ENCODE measurements around the gene HDAC4. TPM values are rescaled to one million over a fixed set of nuclear protein-coding genes. Genes with fewer than 3 reads are reported as not detected.

HDAC4 gene
- total and polyA plus RNA-seq, 4 donors, result 2.9 to 37.2 (median 4.4) TPM

GRCh38 chr2:239192456-239192855 lies 208.4 kb downstream of the HDAC4 start:
- peaks cover 0 to 25% (median 9%) of the 10 kb centered on the region in 4 donors for H3K36me3 ChIP-seq (ENCODE audit: control insufficient read depth in 4 of 4, insufficient read depth in 3 of 4, low read depth in 1 of 4, low read length in 3 of 4)
- no peak overlapping the region for H3K9ac ChIP-seq (ENCODE audit: low read depth in 1 of 2, low read length in 2 of 2)
- peaks cover 0 to 5% (median 0%) of the 10 kb centered on the region in 4 donors for H3K9me3 ChIP-seq (ENCODE audit: control insufficient read depth in 4 of 4, low read length in 3 of 4)
- H3K27ac ChIP-seq (ENCODE audit: low read depth in 1 of 2, low read length in 2 of 2), result no peak overlapping the region
- no peak for TF ChIP-seq FOXA2 (IDR thresholded peaks at IDR 0.05)
- TF ChIP-seq ZBTB33 (IDR thresholded peaks at IDR 0.05), result no peak
- TF ChIP-seq GABPA (IDR thresholded peaks at IDR 0.05 in 1 of 2, conservative IDR thresholded peaks at IDR 0.05 in 1 of 2), result no peak
- TF ChIP-seq RXRA (IDR thresholded peaks at IDR 0.05), result no peak
- no peak for TF ChIP-seq HNF4A (conservative IDR thresholded peaks at IDR 0.05)
- no peak for TF ChIP-seq RAD21 (IDR thresholded peaks at IDR 0.05)
- no peak for TF ChIP-seq ATF3 (IDR thresholded peaks at IDR 0.05)
- TF ChIP-seq NR2F2 (IDR thresholded peaks at IDR 0.05), result no peak
- no peak for TF ChIP-seq SP1 (IDR thresholded peaks at IDR 0.05)
- no peak for TF ChIP-seq TAF1 (conservative IDR thresholded peaks at IDR 0.05)
- TF ChIP-seq CTCF (IDR thresholded peaks at IDR 0.05; ENCODE audit: low read depth, low read length, missing input control), result no peak
- no peak for TF ChIP-seq REST (IDR thresholded peaks at IDR 0.05)
- TF ChIP-seq HNF4G (IDR thresholded peaks at IDR 0.05), result no peak
- TF ChIP-seq JUND (IDR thresholded peaks at IDR 0.05), result no peak
- TF ChIP-seq, protein P1, sequence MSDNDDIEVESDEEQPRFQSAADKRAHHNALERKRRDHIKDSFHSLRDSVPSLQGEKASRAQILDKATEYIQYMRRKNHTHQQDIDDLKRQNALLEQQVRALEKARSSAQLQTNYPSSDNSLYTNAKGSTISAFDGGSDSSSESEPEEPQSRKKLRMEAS (IDR thresholded peaks at IDR 0.05), result no peak
- no peak for DNase-seq (ENCODE audit: low spot score)
- no peaks in the 10 kb centered on the region for H3K4me1 ChIP-seq (ENCODE audit: control insufficient read depth in 4 of 4, insufficient read depth in 4 of 4, low read length in 3 of 4)
- no peak overlapping the region for H3K4me3 ChIP-seq (ENCODE audit: low read depth in 1 of 3, low read length in 3 of 3)
- 87% methylated on average over 17 of the region's 17 CpGs for WGBS
- H3K27me3 ChIP-seq (ENCODE audit: control insufficient read depth in 4 of 4, insufficient read depth in 4 of 4, low read length in 3 of 4), result no peaks in the 10 kb centered on the region
